NCI-H2196 (cell line): Measurements from ENCODE around the gene NID1.
"Not testable (repeated sequence)": the region's sequence is repeated elsewhere in the genome, so short reads cannot be mapped to it uniquely, and the experiment has no call there.

Experiments
- DNase-seq: peaks from one replicate; lab custom pipeline; 2025; ENCODE audit not compliant: unreplicated experiment; lab: John Stamatoyannopoulos, UW

NID1 gene

DNA sequence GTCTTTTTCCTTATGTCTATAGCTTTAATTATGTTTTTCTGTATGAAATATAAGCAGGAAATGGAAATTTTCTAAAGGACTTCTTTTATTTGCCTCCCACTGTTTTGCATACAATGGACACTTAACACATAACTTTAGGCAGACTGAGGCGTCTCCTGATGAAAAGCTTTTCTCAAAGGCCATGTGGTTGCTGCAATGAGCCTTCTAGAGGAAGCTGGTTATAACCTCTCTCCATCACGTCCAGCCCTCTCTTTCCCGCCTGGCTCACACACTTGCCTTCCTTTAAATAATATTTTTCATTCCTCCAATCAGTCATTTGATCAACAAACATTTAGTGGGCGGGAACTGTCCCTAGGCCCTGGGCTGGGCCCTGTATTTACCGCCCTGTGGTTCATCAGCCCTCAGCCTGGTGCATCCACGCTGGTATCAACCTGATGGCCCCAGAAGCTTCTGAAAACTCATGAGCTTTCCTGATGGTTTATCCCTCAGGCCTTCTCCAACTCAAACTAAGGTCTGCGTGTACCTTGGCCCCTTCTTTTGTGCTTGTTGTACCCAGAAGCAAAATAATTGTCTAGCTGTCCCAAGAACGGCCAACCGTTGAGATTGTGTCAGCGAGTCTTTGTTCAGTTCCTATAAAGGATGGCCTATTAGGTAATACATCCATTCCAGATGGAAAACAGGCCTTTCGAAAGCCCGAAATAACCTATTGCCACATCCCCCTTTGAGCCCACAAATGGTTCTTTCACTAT, 122.8 kb downstream of the NID1 start:
- DNase-seq: no peak

GRCh38 chr1:235940285-235940684, 124.6 kb downstream of the NID1 start:
- no peak for DNase-seq

- no peak for DNase-seq
These were observed 125.5 kb downstream of the NID1 start for GRCh38 chr1:235939480-235939775.

DNA sequence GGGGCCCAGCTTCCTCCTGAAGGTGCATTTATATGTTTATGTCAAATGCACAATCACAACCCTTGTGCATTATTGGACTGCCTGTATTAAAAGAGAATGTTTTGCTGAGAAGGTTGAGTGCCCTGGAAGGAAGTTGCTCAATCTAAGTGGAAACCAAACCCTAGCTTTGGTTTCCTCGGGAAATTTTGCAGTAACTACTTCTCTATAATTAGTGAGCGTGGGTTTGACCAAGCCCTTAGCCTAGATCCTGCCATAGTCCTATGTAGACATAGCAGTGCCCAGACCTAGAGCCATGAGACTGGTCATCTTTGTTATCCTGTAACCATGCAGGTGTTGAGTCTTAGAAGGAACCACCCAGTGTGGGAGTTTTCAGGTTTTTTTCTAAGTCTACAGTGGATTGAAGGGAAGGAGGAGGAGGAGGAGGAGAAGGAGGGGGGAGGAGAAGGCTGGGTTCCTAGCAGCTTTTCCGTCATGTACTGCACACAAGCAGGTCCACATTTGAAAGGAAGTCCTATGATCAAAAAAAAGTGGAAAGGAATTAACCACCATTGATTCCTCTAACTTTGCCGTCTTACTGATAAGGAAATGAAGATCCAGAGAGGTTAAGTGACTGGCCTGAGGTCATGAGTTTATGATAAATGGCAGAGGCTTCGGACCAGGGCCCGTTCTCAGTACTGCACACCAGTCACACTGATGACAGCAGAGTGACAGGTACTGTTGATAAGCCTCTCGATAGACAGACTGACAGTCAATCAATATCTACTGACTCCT, 126.0 kb downstream of the NID1 start:
- DNase-seq: no peak

- no peak for DNase-seq
These were observed 127.8 kb downstream of the NID1 start for GRCh38 chr1:235937123-235937522.

- DNase-seq: no peak
These were observed 129.4 kb downstream of the NID1 start for GRCh38 chr1:235935235-235936225.

GRCh38 chr1:235933766-235934116, 131.1 kb downstream of the NID1 start:
- no peak for DNase-seq

DNA sequence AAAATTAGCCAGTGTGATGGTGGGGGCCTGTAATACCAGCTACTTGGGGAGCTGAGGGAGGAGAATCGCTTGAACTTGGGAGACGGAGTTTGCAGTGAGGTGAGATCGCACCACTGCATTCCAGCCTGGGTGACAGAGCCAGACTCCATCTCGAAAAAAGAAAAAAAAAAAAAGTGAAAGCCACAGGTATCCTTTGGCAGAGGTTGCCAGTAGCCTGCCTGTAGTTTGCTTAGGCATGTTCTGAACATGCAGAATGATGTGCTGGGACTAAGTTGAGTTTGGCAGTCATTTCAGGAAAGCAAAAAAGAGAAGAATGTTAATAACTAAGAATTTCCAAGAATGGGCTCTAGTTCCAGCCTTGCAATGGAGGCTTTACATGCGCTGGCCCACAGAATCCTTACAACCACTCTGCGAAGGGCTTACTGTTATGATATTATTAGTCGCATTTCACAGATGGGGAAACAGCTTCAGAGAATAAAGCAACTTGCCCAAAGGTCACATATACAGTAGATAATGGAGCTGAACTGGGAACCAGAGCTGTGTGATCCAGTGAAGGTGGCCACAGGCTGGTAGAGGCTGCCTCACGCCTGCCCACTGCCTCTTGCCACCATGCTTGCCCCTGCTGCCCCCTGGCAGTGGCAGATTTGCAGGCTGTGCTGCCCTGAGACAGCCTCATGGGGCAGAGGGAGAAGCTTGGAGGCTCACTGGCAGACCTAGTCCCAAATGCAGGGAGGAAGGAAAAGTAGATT, 131.7 kb downstream of the NID1 start:
- no peak for DNase-seq

DNA sequence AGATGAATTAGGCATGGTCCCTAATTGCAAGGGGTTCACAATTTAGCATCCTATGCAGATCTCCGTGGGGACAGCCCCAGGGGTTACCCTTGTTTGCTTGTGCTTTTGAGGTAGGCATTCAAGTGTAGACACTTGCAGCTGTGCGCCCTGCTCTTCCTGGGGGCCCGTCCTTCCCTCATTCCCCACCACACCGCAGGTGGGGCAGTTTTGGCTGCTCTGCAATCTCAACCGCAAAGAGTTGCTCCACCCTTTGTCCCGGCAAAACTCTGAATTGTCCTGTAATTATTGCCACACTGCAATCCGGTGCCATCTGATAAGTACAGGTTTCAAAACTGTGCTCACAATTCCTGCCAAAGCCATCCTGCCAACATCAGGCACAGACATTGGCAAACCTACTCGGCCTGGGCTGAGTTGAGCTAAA, 132.8 kb downstream of the NID1 start:
- no peak for DNase-seq

GRCh38 chr1:235931171-235931738, 133.6 kb downstream of the NID1 start:
- DNase-seq: no peak

- DNase-seq: no peak
These were observed 134.3 kb downstream of the NID1 start for GRCh38 chr1:235930543-235930942.

DNA sequence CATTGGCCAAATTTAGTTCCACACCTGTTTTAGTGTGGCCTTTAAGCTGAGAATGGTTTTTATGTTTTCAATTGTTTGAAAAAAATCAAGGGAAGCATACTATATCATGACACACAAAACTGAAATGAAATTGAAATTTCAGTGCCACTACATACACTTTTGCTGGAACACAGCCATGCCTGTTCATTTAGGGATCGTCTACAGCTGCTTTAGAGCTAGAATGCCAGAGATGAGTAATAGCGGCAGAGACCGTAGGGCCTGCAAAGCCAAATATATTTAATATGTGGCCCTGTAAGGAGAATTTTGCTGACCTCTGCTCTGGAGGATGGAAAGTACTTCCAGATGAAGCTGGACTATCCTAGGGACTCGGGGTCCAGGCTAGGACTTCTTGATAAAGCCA, 135.7 kb downstream of the NID1 start:
- DNase-seq: no peak

DNA sequence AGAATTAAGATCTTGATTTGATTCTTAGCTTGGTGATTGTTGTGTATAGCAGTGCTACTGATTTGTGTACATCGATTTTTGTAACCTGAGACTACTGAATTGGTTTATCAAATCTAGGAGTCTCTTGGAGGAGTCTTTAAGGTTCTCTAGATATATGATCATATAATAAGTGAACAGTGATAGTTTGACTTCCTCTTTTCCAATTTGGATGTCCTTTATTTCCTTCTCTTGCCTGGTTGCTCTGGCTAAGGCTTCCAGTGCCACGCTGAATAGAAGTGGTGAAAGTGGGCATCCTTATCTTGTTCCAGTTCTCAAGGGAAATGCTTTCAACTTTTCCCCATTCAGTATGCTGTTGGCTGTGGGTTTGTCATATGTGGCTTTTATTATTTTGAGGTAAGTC, 136.7 kb downstream of the NID1 start:
- no peak for DNase-seq

- not testable (repeated sequence) for DNase-seq
These were observed 137.3 kb downstream of the NID1 start for GRCh38 chr1:235927551-235927950.
